OCI-LY7 (cell line): Measurements from ENCODE around the gene PRCC.

Experiments
- CTCF ChIP-seq: fragments of 200-600 bp; sonication (generic); conservative IDR thresholded peaks from 2 replicates; pipeline ENCODE4 v1.5.1; 2014; ENCODE audit warnings: mild to moderate bottlenecking, antibody characterized with exemption, low read length, moderate library complexity, mixed read lengths
- EZH2phosphoT487 ChIP-seq: fragments of 200-600 bp; sonication (generic); IDR thresholded peaks from 2 replicates; pipeline ENCODE4 v1.6.1; 2018; ENCODE audit warnings: low read depth, borderline replicate concordance, mild to moderate bottlenecking, mixed run types, antibody characterized with exemption, low read length, moderate library complexity, mixed read lengths

GRCh38 chr1:156772222-156772621 lies 4.9 kb downstream of the PRCC start:
- TF ChIP-seq CTCF, result no peak
- no peak for TF ChIP-seq EZH2phosphoT487
